Measurements from ENCODE around the gene TAS1R2.

The TAS1R2 gene

GRCh38 chr1:18798946-18799345 is 60.5 kb downstream of the TAS1R2 start:
- no peak overlapping the region for H3K9ac ChIP-seq (ENCODE audit: low read depth, low read length)
- H3K4me1 ChIP-seq (ENCODE audit: insufficient read depth, low read length): peaks cover 8% of the 10 kb centered on the region; the same call in 1 of the 2 replicates
- H3K9me3 ChIP-seq (ENCODE audit: control insufficient read depth, insufficient read depth, low read length): no peaks in the 10 kb centered on the region
- H3K36me3 ChIP-seq (ENCODE audit: insufficient read depth, low read length): no peaks in the 10 kb centered on the region

- Histone ChIP-seq H3K9ac (ENCODE audit: low read depth, low read length) (no peak overlapping the region), H3K36me3 (ENCODE audit: insufficient read depth, low read length) (no peaks in the 10 kb centered on the region), H3K9me3 (ENCODE audit: control insufficient read depth, insufficient read depth, low read length) (no peaks in the 10 kb centered on the region), H3K4me1 (ENCODE audit: insufficient read depth, low read length) (peaks cover 8% of the 10 kb centered on the region; the same call in 1 of the 2 replicates)
Observed at GRCh38 chr1:18798533-18798932, 60.9 kb downstream of the TAS1R2 start.

GRCh38 chr1:18796950-18797349 is 62.5 kb downstream of the TAS1R2 start:
- Histone ChIP-seq H3K4me1 (ENCODE audit: insufficient read depth, low read length) (peaks cover 8% of the 10 kb centered on the region; the same call in 1 of the 2 replicates), H3K9me3 (ENCODE audit: control insufficient read depth, insufficient read depth, low read length) (no peaks in the 10 kb centered on the region), H3K36me3 (ENCODE audit: insufficient read depth, low read length) (no peaks in the 10 kb centered on the region), H3K9ac (ENCODE audit: low read depth, low read length) (no peak overlapping the region)

- no peaks in the 10 kb centered on the region for H3K9me3 ChIP-seq (ENCODE audit: control insufficient read depth, insufficient read depth, low read length)
- H3K9ac ChIP-seq (ENCODE audit: low read depth, low read length): no peak overlapping the region
- H3K4me1 ChIP-seq (ENCODE audit: insufficient read depth, low read length): peaks cover 8% of the 10 kb centered on the region; the same call in 1 of the 2 replicates
- no peaks in the 10 kb centered on the region for H3K36me3 ChIP-seq (ENCODE audit: insufficient read depth, low read length)
Observed at GRCh38 chr1:18795002-18795689, 64.3 kb downstream of the TAS1R2 start.

DNA sequence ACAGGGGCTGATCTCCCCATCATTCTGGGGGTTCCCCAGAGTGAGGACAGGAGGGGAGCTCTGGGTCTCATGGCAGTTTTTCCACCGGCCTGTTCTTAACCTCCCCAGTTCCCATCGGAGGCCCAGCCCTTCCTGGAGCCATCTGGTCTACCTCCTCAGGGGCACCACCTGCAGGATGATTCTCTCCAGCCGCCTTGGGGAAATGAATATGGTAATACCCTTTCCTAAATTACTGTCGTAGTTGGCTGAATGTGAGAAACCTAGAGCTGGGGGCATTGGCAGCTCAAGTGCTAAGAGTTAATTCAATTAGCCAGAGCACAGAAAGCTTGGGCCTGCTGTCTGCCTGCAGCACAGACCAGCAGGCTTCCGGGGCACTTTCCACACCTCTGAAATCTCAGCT is 64.9 kb downstream of the TAS1R2 start:
- Histone ChIP-seq H3K4me1 (ENCODE audit: insufficient read depth, low read length) (peaks cover 8% of the 10 kb centered on the region; the same call in 1 of the 2 replicates), H3K9me3 (ENCODE audit: control insufficient read depth, insufficient read depth, low read length) (no peaks in the 10 kb centered on the region), H3K9ac (ENCODE audit: low read depth, low read length) (no peak overlapping the region), H3K36me3 (ENCODE audit: insufficient read depth, low read length) (no peaks in the 10 kb centered on the region)

DNA sequence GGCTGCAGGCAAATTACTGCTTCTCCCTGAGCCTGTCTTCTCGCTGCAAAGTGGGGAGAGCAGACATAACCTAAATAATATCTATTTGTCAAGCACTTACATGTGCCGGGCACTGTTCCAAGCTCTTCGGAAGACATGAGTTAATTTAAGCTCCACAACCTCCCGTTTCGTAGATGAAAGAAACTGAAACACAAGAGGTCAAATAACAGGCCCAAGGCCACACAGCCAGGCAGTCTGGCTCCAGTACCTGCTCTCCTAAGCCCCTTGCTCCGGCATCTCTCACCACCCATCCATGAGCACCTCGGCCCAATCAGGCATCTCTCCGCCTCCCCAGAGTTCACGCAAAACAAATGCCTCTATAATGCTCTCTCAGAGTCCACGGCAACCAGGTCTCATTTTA is 65.4 kb downstream of the TAS1R2 start:
- Histone ChIP-seq H3K36me3 (ENCODE audit: insufficient read depth, low read length) (no peaks in the 10 kb centered on the region), H3K9ac (ENCODE audit: low read depth, low read length) (no peak overlapping the region), H3K4me1 (ENCODE audit: insufficient read depth, low read length) (peaks cover 8% of the 10 kb centered on the region; the same call in 1 of the 2 replicates), H3K9me3 (ENCODE audit: control insufficient read depth, insufficient read depth, low read length) (no peaks in the 10 kb centered on the region)

DNA sequence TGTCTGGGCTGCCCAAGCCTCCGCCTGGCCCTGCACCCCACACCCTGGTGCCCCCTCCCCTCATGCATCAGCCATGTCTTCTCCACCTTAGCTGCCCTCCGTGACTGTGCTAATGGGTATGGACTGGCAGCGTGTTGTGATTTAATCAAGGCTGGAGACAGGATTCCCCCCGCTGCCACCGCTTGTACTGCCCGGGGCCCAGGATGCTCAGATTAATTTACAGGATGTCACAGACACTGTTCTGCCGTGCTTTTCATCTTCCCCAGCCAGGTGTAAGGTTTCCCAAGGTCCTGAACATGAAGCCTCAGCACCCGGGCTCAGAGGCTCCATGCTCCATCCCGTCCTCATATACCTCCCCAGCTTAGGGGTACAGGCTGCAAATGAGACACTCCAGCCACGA is 66.3 kb downstream of the TAS1R2 start:
- no peak overlapping the region for H3K9ac ChIP-seq (ENCODE audit: low read depth, low read length)
- no peaks in the 10 kb centered on the region for H3K36me3 ChIP-seq (ENCODE audit: insufficient read depth, low read length)
- H3K4me1 ChIP-seq (ENCODE audit: insufficient read depth, low read length): peaks cover 8% of the 10 kb centered on the region; the same call in 1 of the 2 replicates
- H3K9me3 ChIP-seq (ENCODE audit: control insufficient read depth, insufficient read depth, low read length): no peaks in the 10 kb centered on the region

GRCh38 chr1:18792747-18793146 is 66.7 kb downstream of the TAS1R2 start:
- no peaks in the 10 kb centered on the region for H3K36me3 ChIP-seq (ENCODE audit: insufficient read depth, low read length)
- peaks cover 8% of the 10 kb centered on the region; the same call in 1 of the 2 replicates for H3K4me1 ChIP-seq (ENCODE audit: insufficient read depth, low read length)
- H3K9me3 ChIP-seq (ENCODE audit: control insufficient read depth, insufficient read depth, low read length): no peaks in the 10 kb centered on the region
- H3K9ac ChIP-seq (ENCODE audit: low read depth, low read length): no peak overlapping the region

All from ES-I3 (cell line).